COLO829 (cell line): ENCODE measurements around the gene CNTD1.
"Not testable (repeated sequence)": the region's sequence is repeated elsewhere in the genome, so short reads cannot be mapped to it uniquely, and the experiment has no call there.

ENCODE experiments used
- DNase-seq: peaks from one replicate; pipeline ENCODE4 v3.0.0; 2012; ENCODE audit warnings: low spot score

Gene CNTD1

GRCh38 chr17:42846594-42847280, 48.1 kb downstream of the CNTD1 start:
- DNase-seq, result no peak

- DNase-seq, result no peak
Observed at GRCh38 chr17:42848093-42848492, 49.4 kb downstream of the CNTD1 start.

- DNase-seq, result no peak
Observed at GRCh38 chr17:42849031-42849430, 50.4 kb downstream of the CNTD1 start.

GRCh38 chr17:42849451-42850181, 51.0 kb downstream of the CNTD1 start:
- no peak for DNase-seq

- no peak for DNase-seq
Observed at GRCh38 chr17:42850954-42851353, 52.3 kb downstream of the CNTD1 start, which contains the start of gene AOC3. Gene AOC3, plus strand, starts transcription at chr17:42851199. Its CDS starts 145 bp downstream, at chr17:42851344.

- not testable (repeated sequence) for DNase-seq
Observed at GRCh38 chr17:42851371-42852240, 52.9 kb downstream of the CNTD1 start.

- DNase-seq, result no peak
Observed at GRCh38 chr17:42852351-42852750, 53.7 kb downstream of the CNTD1 start.

GRCh38 chr17:42853004-42853403, 54.3 kb downstream of the CNTD1 start:
- no peak for DNase-seq

- DNase-seq, result no peak
Observed at GRCh38 chr17:42853597-42853967, 54.9 kb downstream of the CNTD1 start.

- DNase-seq, result no peak
Observed at GRCh38 chr17:42853968-42854790, 55.5 kb downstream of the CNTD1 start.

GRCh38 chr17:42855048-42855596, 56.5 kb downstream of the CNTD1 start:
- DNase-seq, result no peak

- DNase-seq, result not testable (repeated sequence)
Observed at GRCh38 chr17:42856093-42856492, 57.4 kb downstream of the CNTD1 start.

GRCh38 chr17:42856516-42856915, 57.9 kb downstream of the CNTD1 start:
- not testable (repeated sequence) for DNase-seq

GRCh38 chr17:42857389-42857788, 58.7 kb downstream of the CNTD1 start:
- DNase-seq, result no peak
